ENCODE measurements around the gene FTSJ3. TPM values are rescaled to one million over a fixed set of nuclear protein-coding genes. Genes with fewer than 3 reads are reported as not detected.

Gene FTSJ3
- total and polyA plus RNA-seq, 5 donors from 2014 or later: 19.9 to 39.4 (median 24.9) TPM

GRCh38 chr17:63821804-63822203 lies 5.7 kb downstream of the FTSJ3 start:
- ATAC-seq (ENCODE audit: low read depth in 2 of 2): no peak

DNA sequence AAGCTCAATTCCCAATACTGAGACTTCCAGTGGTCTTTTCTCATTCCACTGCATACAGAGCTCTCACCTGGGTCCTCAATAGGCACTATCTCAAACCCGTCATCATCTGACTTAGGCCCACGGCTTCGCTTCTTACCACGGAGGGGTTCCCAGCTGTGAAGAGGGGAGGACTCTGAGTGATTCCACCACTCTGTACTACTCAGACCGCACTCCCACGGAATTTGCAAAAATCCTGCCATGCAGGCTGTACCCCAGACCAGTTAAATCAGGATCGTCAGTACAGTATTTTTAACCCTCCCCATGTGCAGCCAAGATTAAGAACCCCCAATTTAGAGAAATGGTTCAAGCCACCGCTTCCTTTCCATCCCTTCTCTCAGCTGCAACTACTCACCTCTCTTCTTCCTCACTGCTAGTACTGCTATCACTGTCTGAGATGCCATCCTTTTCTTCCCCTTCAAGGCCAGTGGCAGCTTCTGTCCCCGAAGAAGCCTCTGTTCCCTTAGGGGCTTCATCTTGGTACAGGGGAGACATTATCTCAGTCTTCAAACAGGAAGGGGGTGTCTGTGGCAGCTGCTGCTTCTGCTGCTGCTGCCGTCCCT lies 6.4 kb downstream of the FTSJ3 start:
- Histone ChIP-seq H3K36me3 (ENCODE audit: control insufficient read depth, insufficient read depth, low read length) (peaks cover 90% of the 10 kb centered on the region), H3K4me3 (ENCODE audit: low read depth, low read length) (no peak overlapping the region), H3K27me3 (ENCODE audit: control insufficient read depth, insufficient read depth, low read length) (no peaks in the 10 kb centered on the region), H3K9me3 (ENCODE audit: control insufficient read depth in 2 of 2, low read length in 2 of 2) (no peaks in the 10 kb centered on the region), H3K4me1 (ENCODE audit: control insufficient read depth, insufficient read depth, low read length, poor library complexity, severe bottlenecking) (peaks cover 8% of the 10 kb centered on the region), H3K27ac (ENCODE audit: insufficient read depth, low read length, poor library complexity, severe bottlenecking) (no peak overlapping the region)
- no peak for DNase-seq
- Mint-ChIP-seq H3K27ac (peak overlapping the region in 2 of 3 donors; percentile 15 to 22), H3K4me1 (peaks cover 0 to 26% (median 14%) of the 10 kb centered on the region in 4 donors), H3K4me3 (peak overlapping the region in 1 of 4 donors; percentile 66), H3K36me3 (peaks cover 60% of the 10 kb centered on the region), H3K27me3 (no peaks in the 10 kb centered on the region), H3K9me3 (no peaks in the 10 kb centered on the region)
- ATAC-seq (ENCODE audit: low read depth in 2 of 2): no peak

More at GRCh38 chr17:63821804-63822203, 5.7 kb downstream of the FTSJ3 start:
- no peaks in the 10 kb centered on the region for H3K9me3 Mint-ChIP-seq
- Histone ChIP-seq H3K4me1 (ENCODE audit: control insufficient read depth, insufficient read depth, low read length, poor library complexity, severe bottlenecking) (peaks cover 15% of the 10 kb centered on the region), H3K27ac (ENCODE audit: insufficient read depth, low read length, poor library complexity, severe bottlenecking) (no peak overlapping the region), H3K27me3 (ENCODE audit: control insufficient read depth, insufficient read depth, low read length) (no peaks in the 10 kb centered on the region), H3K36me3 (ENCODE audit: control insufficient read depth, insufficient read depth, low read length) (peaks cover 82% of the 10 kb centered on the region), H3K9me3 (ENCODE audit: control insufficient read depth in 2 of 2, low read length in 2 of 2) (no peaks in the 10 kb centered on the region), H3K4me3 (ENCODE audit: low read depth, low read length) (no peak overlapping the region)
- H3K27ac Mint-ChIP-seq: peak overlapping the region in 2 of 3 donors; percentile 51 to 76
- peaks cover 60% of the 10 kb centered on the region for H3K36me3 Mint-ChIP-seq
- peak overlapping the region in 2 of 4 donors; percentile 7 to 28 for H3K4me3 Mint-ChIP-seq
- DNase-seq: no peak
- H3K4me1 Mint-ChIP-seq: peaks cover 0 to 34% (median 19%) of the 10 kb centered on the region in 4 donors
- H3K27me3 Mint-ChIP-seq: no peaks in the 10 kb centered on the region

DNA sequence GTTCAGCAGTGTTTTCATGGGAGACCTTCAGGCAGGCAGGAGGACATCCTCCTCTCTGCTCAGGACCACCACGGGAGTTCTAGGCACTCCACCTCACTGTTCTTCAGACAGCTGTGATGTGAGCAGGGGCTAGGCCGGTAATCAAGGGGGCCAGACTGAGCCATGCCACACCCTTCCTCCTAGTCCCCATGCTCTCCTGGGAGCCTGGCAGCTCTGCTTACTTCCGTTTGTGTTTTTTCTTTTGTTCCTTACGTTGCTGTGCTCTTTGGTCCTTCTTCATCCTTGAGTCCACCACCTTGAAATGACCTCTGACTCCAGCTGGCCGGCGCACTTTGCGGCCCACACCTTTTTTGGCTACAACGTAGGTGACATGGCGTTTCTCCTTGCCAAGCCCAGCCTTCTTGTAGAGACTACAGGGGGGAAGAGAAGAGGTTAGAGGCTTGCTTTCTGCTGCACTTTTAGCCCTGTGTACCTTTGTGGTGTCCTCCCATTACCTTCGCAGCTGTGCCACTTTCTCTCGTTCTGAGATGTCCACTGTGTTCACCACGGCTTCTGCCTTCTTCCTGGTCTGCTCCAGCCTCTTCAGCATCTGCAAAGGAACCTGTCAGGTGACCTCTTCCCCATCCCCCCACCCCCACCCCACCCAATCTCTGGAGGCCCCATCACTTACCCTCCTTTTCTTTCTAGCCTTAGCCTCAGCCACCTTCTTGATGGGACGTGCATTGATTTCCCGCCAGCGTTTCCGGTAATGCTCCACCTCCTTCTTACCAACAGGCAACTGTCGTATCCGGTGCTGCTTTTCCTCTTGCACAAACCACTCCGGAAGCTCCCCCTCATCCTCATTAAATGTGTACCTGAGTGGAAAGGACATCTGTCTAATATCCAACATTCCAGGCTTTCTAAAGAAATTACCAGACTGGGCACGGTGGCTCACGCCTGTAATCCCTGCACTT lies 7.6 kb downstream of the FTSJ3 start:
- Mint-ChIP-seq H3K9me3 (no peaks in the 10 kb centered on the region), H3K4me1 (peaks cover 0 to 16% (median 12%) of the 10 kb centered on the region in 4 donors), H3K27ac (peak overlapping the region in 2 of 3 donors; percentile 38 to 91), H3K27me3 (no peaks in the 10 kb centered on the region), H3K36me3 (peaks cover 57% of the 10 kb centered on the region), H3K4me3 (peak overlapping the region in 1 of 4 donors; percentile 24)
- Histone ChIP-seq H3K36me3 (ENCODE audit: control insufficient read depth, insufficient read depth, low read length) (peaks cover 95% of the 10 kb centered on the region), H3K4me3 (ENCODE audit: low read depth, low read length) (no peak overlapping the region), H3K27me3 (ENCODE audit: control insufficient read depth, insufficient read depth, low read length) (no peaks in the 10 kb centered on the region), H3K4me1 (ENCODE audit: control insufficient read depth, insufficient read depth, low read length, poor library complexity, severe bottlenecking) (no peaks in the 10 kb centered on the region), H3K27ac (ENCODE audit: insufficient read depth, low read length, poor library complexity, severe bottlenecking) (no peak overlapping the region), H3K9me3 (ENCODE audit: control insufficient read depth in 2 of 2, low read length in 2 of 2) (no peaks in the 10 kb centered on the region)
- DNase-seq (peak in 1 of 3 donors; percentile 41), ATAC-seq (ENCODE audit: low read depth in 2 of 2) (peak in 1 of 2 donors; percentile 14)

GRCh38 chr17:63819131-63819530 lies 8.3 kb downstream of the FTSJ3 start:
- Mint-ChIP-seq H3K4me3 (peak overlapping the region in 1 of 4 donors; percentile 24), H3K9me3 (no peaks in the 10 kb centered on the region), H3K27ac (peak overlapping the region in 2 of 3 donors; percentile 38 to 76), H3K36me3 (peaks cover 54% of the 10 kb centered on the region), H3K4me1 (peaks cover 0 to 11% (median 10%) of the 10 kb centered on the region in 4 donors), H3K27me3 (no peaks in the 10 kb centered on the region)
- no peak for ATAC-seq (ENCODE audit: low read depth in 2 of 2)
- DNase-seq: no peak
- no peak overlapping the region for H3K27ac ChIP-seq (ENCODE audit: insufficient read depth, low read length, poor library complexity, severe bottlenecking)
- H3K4me3 ChIP-seq (ENCODE audit: low read depth, low read length): no peak overlapping the region
- H3K4me1 ChIP-seq (ENCODE audit: control insufficient read depth, insufficient read depth, low read length, poor library complexity, severe bottlenecking): no peaks in the 10 kb centered on the region
- no peaks in the 10 kb centered on the region for H3K9me3 ChIP-seq (ENCODE audit: control insufficient read depth in 2 of 2, low read length in 2 of 2)
- H3K27me3 ChIP-seq (ENCODE audit: control insufficient read depth, insufficient read depth, low read length): no peaks in the 10 kb centered on the region
- peaks cover 95% of the 10 kb centered on the region for H3K36me3 ChIP-seq (ENCODE audit: control insufficient read depth, insufficient read depth, low read length)

- DNase-seq (no peak), ATAC-seq (ENCODE audit: low read depth in 2 of 2) (no peak)
- no peaks in the 10 kb centered on the region for H3K27me3 Mint-ChIP-seq
- H3K27ac Mint-ChIP-seq: peak overlapping the region in 1 of 3 donors; percentile 94
- no peak overlapping the region for H3K4me3 Mint-ChIP-seq
- H3K27ac ChIP-seq (ENCODE audit: insufficient read depth, low read length, poor library complexity, severe bottlenecking): no peak overlapping the region
- H3K9me3 ChIP-seq (ENCODE audit: control insufficient read depth in 2 of 2, low read length in 2 of 2): no peaks in the 10 kb centered on the region
- no peaks in the 10 kb centered on the region for H3K9me3 Mint-ChIP-seq
- no peak overlapping the region for H3K4me3 ChIP-seq (ENCODE audit: low read depth, low read length)
- H3K4me1 ChIP-seq (ENCODE audit: control insufficient read depth, insufficient read depth, low read length, poor library complexity, severe bottlenecking): no peaks in the 10 kb centered on the region
- no peaks in the 10 kb centered on the region for H3K27me3 ChIP-seq (ENCODE audit: control insufficient read depth, insufficient read depth, low read length)
- peaks cover 0 to 11% (median 7%) of the 10 kb centered on the region in 4 donors for H3K4me1 Mint-ChIP-seq
- peaks cover 51% of the 10 kb centered on the region for H3K36me3 Mint-ChIP-seq
- H3K36me3 ChIP-seq (ENCODE audit: control insufficient read depth, insufficient read depth, low read length): peaks cover 98% of the 10 kb centered on the region
These were observed 9.6 kb downstream of the FTSJ3 start for GRCh38 chr17:63817736-63818385.

DNA sequence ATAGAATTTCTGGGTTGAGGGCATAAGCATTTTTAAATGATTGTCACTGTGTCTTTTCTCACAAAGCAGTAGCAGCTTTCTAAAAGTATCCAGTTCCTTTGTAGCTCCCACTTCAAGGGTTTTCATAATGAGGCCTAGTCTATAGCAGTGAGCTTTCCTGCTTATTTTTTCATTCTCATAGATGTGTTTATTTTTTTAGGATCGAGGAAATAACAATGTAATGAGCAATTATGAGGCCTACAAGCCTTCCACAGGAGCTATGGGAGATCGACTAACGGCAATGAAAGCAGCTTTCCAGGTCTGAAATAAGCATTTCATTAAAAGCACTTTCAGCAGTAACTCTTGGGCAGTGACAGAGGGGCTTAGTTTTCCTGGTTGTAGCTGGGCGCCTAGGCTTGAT lies 10.8 kb downstream of the FTSJ3 start:
- ATAC-seq (ENCODE audit: low read depth in 2 of 2) (no peak), DNase-seq (no peak)
- peaks cover 98% of the 10 kb centered on the region for H3K36me3 ChIP-seq (ENCODE audit: control insufficient read depth, insufficient read depth, low read length)
- no peaks in the 10 kb centered on the region for H3K9me3 ChIP-seq (ENCODE audit: control insufficient read depth in 2 of 2, low read length in 2 of 2)
- H3K4me3 ChIP-seq (ENCODE audit: low read depth, low read length): no peak overlapping the region
- H3K27me3 Mint-ChIP-seq: no peaks in the 10 kb centered on the region
- no peak overlapping the region for H3K27ac ChIP-seq (ENCODE audit: insufficient read depth, low read length, poor library complexity, severe bottlenecking)
- H3K4me1 Mint-ChIP-seq: peaks cover 0 to 6% (median 2%) of the 10 kb centered on the region in 4 donors
- H3K4me1 ChIP-seq (ENCODE audit: control insufficient read depth, insufficient read depth, low read length, poor library complexity, severe bottlenecking): no peaks in the 10 kb centered on the region
- no peaks in the 10 kb centered on the region for H3K27me3 ChIP-seq (ENCODE audit: control insufficient read depth, insufficient read depth, low read length)
- peaks cover 52% of the 10 kb centered on the region for H3K36me3 Mint-ChIP-seq
- no peak overlapping the region for H3K27ac Mint-ChIP-seq
- no peak overlapping the region for H3K4me3 Mint-ChIP-seq
- H3K9me3 Mint-ChIP-seq: no peaks in the 10 kb centered on the region

DNA sequence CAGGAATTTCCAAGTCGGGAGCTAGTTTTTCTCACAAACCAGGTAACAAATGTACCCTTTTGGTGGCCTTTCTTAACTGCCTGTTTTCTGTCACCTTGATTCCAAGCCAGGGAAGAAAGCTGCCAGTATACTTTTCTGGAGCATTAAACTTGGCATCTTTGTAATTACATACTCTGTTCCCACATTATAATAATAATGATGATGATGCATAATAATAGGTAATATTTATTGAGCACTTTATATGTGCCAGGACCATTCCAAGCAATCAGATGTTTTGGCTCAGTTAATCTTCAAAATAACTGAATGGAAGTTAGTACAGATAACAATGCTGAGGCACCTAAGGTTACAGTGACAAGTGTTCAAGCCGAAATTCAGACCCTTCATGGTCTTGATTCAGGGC lies 11.3 kb downstream of the FTSJ3 start:
- H3K27me3 Mint-ChIP-seq: no peaks in the 10 kb centered on the region
- no peak overlapping the region for H3K4me3 ChIP-seq (ENCODE audit: low read depth, low read length)
- H3K4me1 ChIP-seq (ENCODE audit: control insufficient read depth, insufficient read depth, low read length, poor library complexity, severe bottlenecking): no peaks in the 10 kb centered on the region
- H3K36me3 Mint-ChIP-seq: peaks cover 54% of the 10 kb centered on the region
- no peak overlapping the region for H3K27ac ChIP-seq (ENCODE audit: insufficient read depth, low read length, poor library complexity, severe bottlenecking)
- H3K4me1 Mint-ChIP-seq: peaks cover under 1 to 5% (median 2%) of the 10 kb centered on the region in 4 donors
- H3K27ac Mint-ChIP-seq: no peak overlapping the region
- no peaks in the 10 kb centered on the region for H3K27me3 ChIP-seq (ENCODE audit: control insufficient read depth, insufficient read depth, low read length)
- no peaks in the 10 kb centered on the region for H3K9me3 ChIP-seq (ENCODE audit: control insufficient read depth in 2 of 2, low read length in 2 of 2)
- peaks cover 98% of the 10 kb centered on the region for H3K36me3 ChIP-seq (ENCODE audit: control insufficient read depth, insufficient read depth, low read length)
- ATAC-seq (ENCODE audit: low read depth in 2 of 2) (no peak), DNase-seq (no peak)
- H3K9me3 Mint-ChIP-seq: no peaks in the 10 kb centered on the region
- no peak overlapping the region for H3K4me3 Mint-ChIP-seq
